Activated CD8-positive, alpha-beta memory T cell treated with anti-CD3 and anti-CD28 coated beads for 4 hours (primary cell): ENCODE results near the gene VPS37D.
"Not testable (repeated sequence)": the region's sequence is repeated elsewhere in the genome, so short reads cannot be mapped to it uniquely, and the experiment has no call there.

Experiments used
- DNase-seq, 2 donors: peaks; one replicate each; pipeline ENCODE4 v3.0.0-alpha.2; 2020; ENCODE audit warnings: low read depth in 2 of 2

The VPS37D gene

GRCh38 chr7:73667344-73668102 lies at the start of gene VPS37D:
Gene VPS37D (plus strand): TSS chr7:73667831. CDS start chr7:73667959, 128 bp downstream.
- peak; percentile 78 to 87 for DNase-seq

GRCh38 chr7:73618538-73618937 lies 49.1 kb upstream of the VPS37D start:
- DNase-seq, result no peak

GRCh38 chr7:73619394-73619793 lies 48.2 kb upstream of the VPS37D start:
- DNase-seq, result not testable (repeated sequence)

GRCh38 chr7:73621168-73622063 lies 46.2 kb upstream of the VPS37D start:
- DNase-seq, result no peak

GRCh38 chr7:73622527-73622908 lies 45.1 kb upstream of the VPS37D start:
- DNase-seq, result no peak

GRCh38 chr7:73622909-73623797 lies 44.5 kb upstream of the VPS37D start:
- no peak for DNase-seq

- peak; percentile 10 to 11 for DNase-seq
Observed at GRCh38 chr7:73623798-73624668, 43.6 kb upstream of the VPS37D start, which contains the start of gene MLXIPL. Gene MLXIPL (minus strand): TSS chr7:73624522. CDS start chr7:73624492, 30 bp downstream.

- DNase-seq, result no peak
Observed at GRCh38 chr7:73624669-73625001, 43.0 kb upstream of the VPS37D start.

GRCh38 chr7:73625276-73625675 lies 42.4 kb upstream of the VPS37D start:
- DNase-seq, result no peak

- DNase-seq, result no peak
Observed at GRCh38 chr7:73626814-73627213, 40.8 kb upstream of the VPS37D start.

- DNase-seq, result no peak
Observed at GRCh38 chr7:73628504-73628903, 39.1 kb upstream of the VPS37D start.

- no peak for DNase-seq
Observed at GRCh38 chr7:73631558-73631957, 36.1 kb upstream of the VPS37D start.

GRCh38 chr7:73633323-73633722 lies 34.3 kb upstream of the VPS37D start:
- no peak for DNase-seq

- DNase-seq, result no peak
Observed at GRCh38 chr7:73633844-73634243, 33.8 kb upstream of the VPS37D start.

- no peak for DNase-seq
Observed at GRCh38 chr7:73635428-73636200, 32.0 kb upstream of the VPS37D start.

- DNase-seq, result no peak
Observed at GRCh38 chr7:73638911-73639310, 28.7 kb upstream of the VPS37D start.

- DNase-seq, result no peak
Observed at GRCh38 chr7:73642834-73643233, 24.8 kb upstream of the VPS37D start.

- no peak for DNase-seq
Observed at GRCh38 chr7:73644688-73645286, 22.8 kb upstream of the VPS37D start.

- no peak for DNase-seq
Observed at GRCh38 chr7:73645643-73646174, 21.9 kb upstream of the VPS37D start.
